GM18502 (cell line): ENCODE measurements around the gene BCL11B.
A peak's percentile ranks its signal among the peaks of the same experiment; 100 is the strongest.

Experiments used
- ATAC-seq: cut with Tn5 transposase; IDR thresholded peaks from one replicate; pipeline ENCODE4 v1.9.1; 2021; ENCODE audit warnings: mild to moderate bottlenecking; ENCODE audit not compliant: unreplicated experiment, poor library complexity

BCL11B gene

DNA sequence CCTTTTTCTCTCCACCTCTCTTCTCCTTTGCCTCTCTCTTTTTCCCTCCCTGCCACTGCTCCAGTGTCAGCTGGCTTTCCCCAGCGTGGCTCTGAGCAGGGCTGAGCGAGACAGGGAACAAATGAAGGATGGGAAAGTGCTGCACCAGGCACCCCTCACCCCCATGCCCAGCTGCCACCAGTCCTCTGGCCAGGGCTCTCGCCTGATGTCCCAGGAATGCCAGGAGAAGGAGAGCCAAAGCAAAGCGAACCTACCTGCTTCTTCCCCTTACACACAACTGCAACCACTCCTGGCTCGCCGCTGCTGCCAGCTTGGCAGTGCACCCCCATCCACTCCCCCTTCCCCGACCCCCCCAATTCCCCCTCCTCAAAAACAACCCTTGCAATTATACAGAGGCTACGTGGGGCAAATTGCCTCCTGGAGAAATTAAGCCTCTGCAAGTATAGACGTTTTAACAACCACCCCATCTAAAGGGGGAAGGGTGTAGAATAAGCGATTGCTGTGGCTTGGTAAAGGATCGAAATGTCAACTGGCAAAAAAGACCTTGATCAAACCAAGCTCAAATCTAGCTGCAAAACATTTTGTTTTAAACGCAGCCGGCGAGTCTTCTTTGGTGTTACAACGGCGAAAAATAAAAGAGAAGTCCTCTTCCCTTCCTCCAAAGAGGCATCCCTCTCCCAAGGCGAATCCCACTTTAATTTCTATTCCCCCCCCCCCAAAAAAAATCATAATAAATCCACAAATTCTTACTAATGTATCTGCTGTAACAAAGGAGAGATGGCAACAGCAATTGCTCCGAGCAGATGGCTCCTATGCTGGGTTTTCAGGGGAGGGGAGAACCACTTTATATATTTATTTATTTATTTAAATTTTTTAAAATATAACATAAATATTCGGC, 2.9 kb downstream of the BCL11B start:
- no peak for ATAC-seq

DNA sequence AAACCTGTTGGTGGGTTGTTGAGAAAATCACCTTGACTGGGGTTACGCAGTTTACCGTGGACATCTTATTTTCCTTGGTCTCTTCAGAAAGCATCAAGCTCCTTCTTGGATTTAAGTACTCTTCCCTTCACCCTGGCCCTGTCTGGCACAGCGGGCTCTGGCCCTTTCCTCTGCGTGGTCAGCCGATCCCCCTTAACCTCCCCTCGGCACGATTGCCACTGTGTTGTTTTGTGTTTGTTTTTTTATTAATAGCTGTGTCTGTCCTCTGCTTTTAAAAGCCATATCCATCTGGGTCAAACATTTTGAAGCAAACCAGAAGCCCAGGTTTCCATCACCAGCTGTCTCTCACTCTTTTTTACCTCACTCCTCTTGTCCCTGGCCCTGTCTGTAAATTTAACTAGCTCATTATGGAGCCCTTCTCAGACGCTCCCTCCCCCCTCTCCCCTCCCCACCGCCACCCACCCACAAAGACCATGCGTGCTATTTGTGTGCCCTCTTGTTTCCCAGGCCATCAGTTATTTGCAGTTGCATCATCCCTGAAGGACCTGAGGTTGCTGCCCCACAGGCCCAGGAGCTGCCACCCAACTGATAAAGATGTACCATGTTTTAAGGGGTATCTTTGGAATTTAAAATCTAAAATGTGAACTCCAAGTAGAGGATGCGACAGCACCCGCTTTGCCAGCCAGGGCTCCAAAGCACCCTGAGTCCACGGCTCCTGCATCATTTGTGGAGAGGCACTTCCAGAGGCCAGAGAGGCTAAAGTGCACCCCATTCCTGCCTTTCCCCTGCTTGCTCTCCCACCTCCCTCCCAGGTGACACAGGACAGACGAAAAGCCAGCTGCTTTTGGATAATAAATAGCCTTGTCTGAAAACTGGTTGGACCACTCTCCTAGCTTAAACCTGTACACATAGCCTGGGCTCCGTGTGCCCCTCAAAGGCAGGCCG, 3.9 kb downstream of the BCL11B start:
- no peak for ATAC-seq

GRCh38 chr14:99267381-99267780, 4.6 kb downstream of the BCL11B start:
- ATAC-seq: no peak

DNA sequence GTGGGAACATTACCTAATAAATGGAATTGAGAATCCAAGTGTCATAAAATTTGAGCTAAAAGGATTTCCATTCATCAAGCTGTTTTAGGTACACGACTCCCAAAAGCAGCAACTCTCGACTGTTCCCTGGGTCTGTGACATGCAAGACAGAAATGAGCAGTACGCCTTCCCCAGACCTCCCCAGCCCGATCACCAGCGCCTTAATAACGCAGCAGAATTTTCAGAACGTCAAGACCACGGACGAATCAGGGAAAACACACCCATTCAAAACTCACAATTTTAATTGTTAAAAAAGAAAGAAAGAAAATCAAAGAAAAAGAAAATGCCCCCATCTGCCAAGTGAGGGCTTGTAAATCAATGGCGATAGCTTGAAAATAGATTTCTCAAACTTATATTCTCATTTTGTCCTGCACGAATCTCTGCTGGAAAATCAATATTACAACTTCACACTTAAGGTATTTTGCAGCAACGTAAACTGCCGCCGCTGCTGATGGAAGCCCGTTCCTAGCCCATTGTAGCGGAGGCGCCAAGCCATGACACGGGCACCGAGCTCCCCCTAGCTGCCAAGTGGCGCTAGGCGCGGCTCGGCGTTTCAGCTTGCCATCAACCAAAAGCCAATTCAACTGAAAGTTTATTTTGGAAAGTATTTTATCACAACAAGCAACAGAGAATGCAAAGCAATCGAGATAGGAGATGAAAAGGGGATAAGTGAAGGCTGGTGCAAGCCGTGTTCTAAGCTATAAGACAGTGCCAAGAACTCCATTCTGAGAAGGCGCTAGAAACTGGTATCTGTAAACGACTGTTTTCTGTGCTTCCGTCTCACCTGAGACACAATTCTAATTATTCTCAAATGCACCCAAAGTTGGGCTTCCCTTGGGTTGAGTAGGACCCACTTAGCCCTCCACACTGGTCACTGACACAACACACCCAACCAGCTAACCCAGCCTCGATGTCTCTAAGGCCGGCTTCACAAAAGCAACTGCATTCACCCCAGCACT, 5.5 kb downstream of the BCL11B start:
- peak; percentile 84 for ATAC-seq

- no peak for ATAC-seq
Observed at GRCh38 chr14:99265571-99265970, 6.4 kb downstream of the BCL11B start.

DNA sequence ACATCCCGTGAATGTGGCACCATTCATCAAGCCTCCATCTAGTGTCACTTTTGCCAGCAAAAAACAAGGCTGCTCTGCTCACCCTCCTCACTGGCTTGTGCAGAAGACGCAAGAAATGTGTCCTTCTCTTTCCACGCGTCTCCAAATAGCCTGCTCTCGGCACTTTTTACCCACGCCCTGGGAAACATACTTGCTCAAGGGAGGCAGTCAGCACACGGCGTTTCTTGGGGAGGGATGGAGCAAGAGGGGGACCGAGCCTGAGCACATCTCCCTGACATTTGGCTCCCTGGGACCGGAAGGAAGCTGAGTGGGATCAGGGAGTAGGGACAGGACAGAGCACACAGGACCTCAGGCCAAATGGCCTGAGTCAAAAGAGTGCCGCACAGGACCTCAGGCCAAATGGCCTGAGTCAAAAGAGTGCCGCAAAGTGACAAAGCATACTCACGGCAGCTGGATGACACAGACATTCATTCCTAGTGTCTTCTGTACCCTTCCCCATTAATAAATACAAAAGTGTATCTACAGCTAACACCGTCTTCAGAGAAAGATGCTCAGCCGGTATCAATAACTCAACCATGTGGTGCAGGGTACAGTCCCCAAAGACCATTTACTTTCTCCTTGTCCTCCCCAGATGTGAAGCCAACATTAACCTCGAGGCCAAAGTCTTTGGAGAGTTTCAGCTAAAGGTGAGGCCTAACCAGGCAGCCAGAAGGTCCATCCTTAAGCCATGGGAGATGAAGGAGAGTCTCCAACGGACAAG, 7.1 kb downstream of the BCL11B start:
- no peak for ATAC-seq

- ATAC-seq: no peak
Observed at GRCh38 chr14:99263564-99264330, 8.2 kb downstream of the BCL11B start.

- ATAC-seq: no peak
Observed at GRCh38 chr14:99262977-99263448, 9.0 kb downstream of the BCL11B start.

GRCh38 chr14:99261912-99262787, 9.8 kb downstream of the BCL11B start:
- ATAC-seq: no peak

GRCh38 chr14:99260587-99261551, 11.1 kb downstream of the BCL11B start:
- no peak for ATAC-seq

DNA sequence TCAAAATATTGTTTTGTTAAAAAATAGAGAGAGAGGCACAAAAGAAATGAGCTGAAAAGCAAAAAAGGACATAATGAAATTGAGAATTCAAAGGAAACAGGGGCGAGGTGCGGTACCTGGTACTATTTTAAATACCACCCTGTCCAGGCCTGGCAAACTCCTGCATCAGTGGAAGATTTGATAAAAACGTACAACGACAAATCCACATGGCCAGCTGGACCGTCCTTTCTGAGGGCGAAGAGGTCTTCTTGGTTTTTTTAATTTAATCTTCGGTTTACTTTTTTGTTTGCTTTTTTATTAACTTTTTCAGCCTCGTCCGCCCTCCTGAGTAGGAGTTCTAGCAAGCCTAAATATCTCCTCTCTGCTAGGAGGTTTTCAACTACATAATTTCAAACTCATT, 11.9 kb downstream of the BCL11B start:
- no peak for ATAC-seq

GRCh38 chr14:99258876-99259726, 12.9 kb downstream of the BCL11B start:
- ATAC-seq: no peak

GRCh38 chr14:99258341-99258861, 13.6 kb downstream of the BCL11B start:
- no peak for ATAC-seq

DNA sequence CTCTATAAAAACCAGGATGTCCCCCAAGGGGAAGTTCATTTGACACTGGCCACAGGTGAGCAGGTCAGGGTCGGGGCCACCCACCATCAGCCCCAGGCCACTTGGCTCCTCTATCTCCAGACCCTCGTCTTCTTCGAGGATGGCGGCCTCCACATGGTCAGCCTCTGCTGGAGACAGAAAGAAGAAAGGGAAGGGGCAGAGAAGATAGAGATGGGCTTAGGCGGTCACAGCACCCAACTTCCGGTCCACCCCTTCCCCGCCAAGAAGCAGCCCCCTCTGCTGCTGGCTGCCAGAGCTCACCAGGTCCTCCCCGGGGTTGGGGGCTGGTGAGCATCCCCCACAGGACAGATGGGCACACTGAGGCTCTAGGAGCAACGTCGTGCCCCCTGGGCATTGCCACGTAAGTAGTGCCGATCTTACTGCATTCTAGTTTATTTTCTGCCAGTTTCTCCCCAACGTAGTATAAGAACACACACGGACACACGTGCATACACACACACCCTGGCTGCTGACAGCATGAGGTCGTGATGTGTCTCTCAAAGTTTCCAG, 14.2 kb downstream of the BCL11B start:
- no peak for ATAC-seq

DNA sequence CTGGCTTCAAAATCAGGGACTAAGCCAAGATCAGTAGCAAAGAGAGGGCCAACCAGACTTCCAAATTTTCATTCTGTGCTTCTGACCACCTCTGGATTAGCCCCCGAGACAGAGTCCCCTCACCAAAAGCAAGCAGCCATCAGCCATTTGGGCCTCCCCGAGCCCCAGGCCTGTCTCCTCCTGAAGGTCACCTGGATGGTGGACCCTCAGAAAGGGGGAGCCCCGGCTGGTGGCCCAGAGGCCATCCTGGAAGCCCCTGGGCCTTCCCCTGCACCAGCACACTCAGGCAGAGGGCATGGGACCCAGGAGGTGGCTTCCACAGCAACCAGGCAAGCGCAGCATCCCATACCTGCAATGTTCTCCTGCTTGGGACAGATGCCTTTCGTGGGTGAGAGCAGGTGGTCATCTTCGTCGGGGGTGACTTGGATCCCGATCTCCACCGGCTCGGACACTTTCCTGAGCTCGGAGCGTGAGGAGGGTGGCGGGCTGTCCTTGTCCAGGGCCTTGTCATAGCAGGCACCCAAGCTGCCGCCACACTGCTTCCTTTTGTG, 14.8 kb downstream of the BCL11B start:
- no peak for ATAC-seq
